ENCODE data around the gene CROCC2. TPM values are rescaled to one million over a fixed set of nuclear protein-coding genes. Genes with fewer than 3 reads are reported as not detected.

The CROCC2 gene
- total and polyA plus RNA-seq, 2 of the 13 experiments (the other 11 are each of a cell fraction or from before 2014, with no cell fraction given): not detected

- TF ChIP-seq PPARG (CRISPR knock-in tag; conservative IDR thresholded peaks at IDR 0.05) (peak; percentile 92), FOXA1 (IDR thresholded peaks at IDR 0.05) (no peak), FOXA1 (CRISPR knock-in tag; IDR thresholded peaks at IDR 0.05) (peak; percentile 40), ZNF33A (CRISPR knock-in tag; IDR thresholded peaks at IDR 0.05; ENCODE audit: borderline replicate concordance) (no peak), HNF4A (CRISPR knock-in tag; IDR thresholded peaks at IDR 0.05) (peak; percentile 87), ZNF746 (CRISPR knock-in tag; IDR thresholded peaks at IDR 0.05) (peak; percentile 46; the same call in 1 of the 2 replicates), RCOR2 (CRISPR knock-in tag; IDR thresholded peaks at IDR 0.05) (0 out of 2 replicates have a peak, but pooled peaks have one; percentile 42), ZNF34 (CRISPR knock-in tag; IDR thresholded peaks at IDR 0.05; ENCODE audit: borderline replicate concordance) (no peak), ARID5B (CRISPR knock-in tag; IDR thresholded peaks at IDR 0.05) (peak; percentile 79), JUNB (CRISPR knock-in tag; IDR thresholded peaks at IDR 0.05; ENCODE audit: borderline replicate concordance) (no peak), MAX (IDR thresholded peaks at IDR 0.05) (0 out of 2 replicates have a peak, but pooled peaks have one; percentile 15), ZNF337 (CRISPR knock-in tag; IDR thresholded peaks at IDR 0.05; ENCODE audit: borderline replicate concordance, low read depth) (0 out of 2 replicates have a peak, but pooled peaks have one; percentile 16), KLF9 (CRISPR knock-in tag; IDR thresholded peaks at IDR 0.05; ENCODE audit: low read depth) (no peak), DMTF1 (CRISPR knock-in tag; IDR thresholded peaks at IDR 0.05) (no peak), ZKSCAN1 (IDR thresholded peaks at IDR 0.05; ENCODE audit: low read length) (no peak), HMGXB4 (CRISPR knock-in tag; IDR thresholded peaks at IDR 0.05; ENCODE audit: borderline replicate concordance in 1 of 2, low read depth in 1 of 2) (peak in 1 of 2 experiments; percentile 32; a peak in 1 of 4 replicates), SMC3 (IDR thresholded peaks at IDR 0.05; ENCODE audit: low read length) (no peak), SIN3B (IDR thresholded peaks at IDR 0.05; ENCODE audit: low read length) (no peak), BATF2 (CRISPR knock-in tag; IDR thresholded peaks at IDR 0.05) (no peak), ZNF143 (CRISPR knock-in tag; IDR thresholded peaks at IDR 0.05) (no peak), RFX1 (IDR thresholded peaks at IDR 0.05) (no peak), BRD4 (CRISPR knock-in tag; IDR thresholded peaks at IDR 0.05) (no peak)
These were observed 41.7 kb upstream of the CROCC2 start (continued) for GRCh38 chr2:240864475-240864874.

Measured in HepG2 (cell line).